GM18499 (cell line): Measurements from ENCODE around the gene CBFA2T2.
"Not testable (repeated sequence)": the region's sequence is repeated elsewhere in the genome, so short reads cannot be mapped to it uniquely, and the experiment has no call there.

Experiments
- ATAC-seq: cut with Tn5 transposase; IDR thresholded peaks from one replicate; pipeline ENCODE4 v1.9.1; 2021; ENCODE audit warnings: moderate number of reproducible peaks; ENCODE audit not compliant: insufficient read depth, unreplicated experiment

CBFA2T2 gene

DNA sequence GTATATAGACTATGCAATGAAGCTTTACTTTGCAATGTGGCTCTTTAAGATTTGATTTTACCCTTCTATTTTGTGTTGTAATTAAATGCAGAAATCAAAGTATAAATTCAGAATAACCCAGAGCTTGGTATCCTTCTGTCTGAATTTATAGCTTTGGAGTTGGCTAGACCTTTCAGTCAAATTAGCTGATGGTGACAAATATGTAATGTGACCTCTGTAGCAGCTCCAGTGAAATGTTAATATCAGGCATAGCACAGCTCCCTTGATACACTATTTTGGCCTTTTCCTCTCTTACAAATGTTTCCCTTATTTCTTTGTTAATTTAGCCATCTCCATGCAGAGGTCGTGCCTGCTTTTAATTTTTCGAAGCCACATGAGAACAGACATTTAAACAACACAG, 11.1 kb downstream of the CBFA2T2 start:
- no peak for ATAC-seq

- ATAC-seq, result no peak
These were observed 13.7 kb downstream of the CBFA2T2 start for GRCh38 chr20:33503564-33503963.

DNA sequence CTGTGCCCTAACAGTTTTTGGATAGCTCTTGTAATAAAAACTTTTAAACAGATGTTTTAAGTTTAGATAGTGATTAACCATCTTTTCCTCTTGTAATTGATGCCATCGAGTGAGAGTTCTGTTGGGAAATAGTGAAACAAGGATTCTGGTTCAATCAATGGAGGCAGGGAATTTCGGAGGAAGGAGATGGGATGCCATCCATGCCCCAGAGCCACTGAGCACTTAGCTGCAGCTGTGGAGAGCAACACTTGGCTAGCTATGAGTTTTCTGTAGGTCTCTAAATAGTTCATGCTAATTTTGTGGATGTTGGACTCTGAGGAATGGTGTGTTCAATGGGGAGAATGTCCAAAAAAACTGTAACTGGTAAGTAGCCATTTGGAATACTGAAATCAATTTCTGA, 16.7 kb downstream of the CBFA2T2 start:
- ATAC-seq, result no peak

- no peak for ATAC-seq
These were observed 17.6 kb downstream of the CBFA2T2 start for GRCh38 chr20:33507461-33507860.

- not testable (repeated sequence) for ATAC-seq
These were observed 18.1 kb downstream of the CBFA2T2 start for GRCh38 chr20:33508015-33508414.

DNA sequence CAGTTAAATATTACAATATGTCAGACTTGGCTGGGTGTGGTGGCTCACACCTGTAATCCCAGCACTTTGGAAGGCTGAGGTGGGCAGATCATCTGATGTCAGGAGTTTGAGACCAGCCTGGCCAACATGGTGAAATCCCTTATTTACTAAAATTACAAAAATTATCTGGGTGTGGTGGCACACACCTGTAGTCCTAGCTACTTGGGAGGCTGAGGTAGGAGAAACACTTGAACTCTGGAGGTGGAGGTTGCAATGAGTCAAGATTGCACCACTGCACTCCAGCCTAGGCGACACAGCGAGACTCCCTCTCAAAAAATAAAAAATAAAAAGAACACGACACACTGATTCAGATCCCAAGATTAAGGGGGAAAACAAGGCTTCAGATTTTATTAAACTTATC, 19.2 kb downstream of the CBFA2T2 start:
- ATAC-seq, result not testable (repeated sequence)

DNA sequence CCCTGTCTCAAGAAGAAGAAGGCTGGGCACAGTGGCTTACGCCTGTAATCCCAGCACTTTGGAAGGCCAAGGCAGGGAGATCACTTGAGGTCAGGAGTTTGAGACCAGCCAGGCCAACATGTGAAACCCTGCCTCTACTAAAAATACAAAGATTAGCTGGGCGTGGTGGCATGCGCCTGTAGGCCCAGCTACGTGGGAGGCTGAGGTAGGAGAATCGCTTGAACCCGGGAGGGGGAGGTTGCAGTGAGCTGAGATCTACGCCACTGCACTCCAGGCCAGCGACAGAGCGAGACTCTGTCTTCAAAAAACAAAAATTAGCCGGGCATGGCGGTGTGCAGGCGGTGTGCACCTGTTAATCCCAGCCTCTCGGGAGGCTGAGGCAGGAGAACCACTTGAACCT, 22.0 kb downstream of the CBFA2T2 start:
- not testable (repeated sequence) for ATAC-seq

- ATAC-seq, result no peak
These were observed 25.8 kb downstream of the CBFA2T2 start for GRCh38 chr20:33515569-33516216.

GRCh38 chr20:33516882-33517281, 27.0 kb downstream of the CBFA2T2 start:
- no peak for ATAC-seq

- no peak for ATAC-seq
These were observed 28.2 kb downstream of the CBFA2T2 start for GRCh38 chr20:33518071-33518470.

GRCh38 chr20:33521461-33521860, 31.6 kb downstream of the CBFA2T2 start:
- no peak for ATAC-seq

GRCh38 chr20:33522256-33522820, 32.4 kb downstream of the CBFA2T2 start:
- ATAC-seq, result no peak

GRCh38 chr20:33524261-33524660, 34.4 kb downstream of the CBFA2T2 start:
- no peak for ATAC-seq

- ATAC-seq, result no peak
These were observed 36.9 kb downstream of the CBFA2T2 start for GRCh38 chr20:33526769-33527168.

GRCh38 chr20:33531047-33531877, 41.4 kb downstream of the CBFA2T2 start:
- ATAC-seq, result no peak

GRCh38 chr20:33531885-33532284, 42.0 kb downstream of the CBFA2T2 start:
- ATAC-seq, result no peak

DNA sequence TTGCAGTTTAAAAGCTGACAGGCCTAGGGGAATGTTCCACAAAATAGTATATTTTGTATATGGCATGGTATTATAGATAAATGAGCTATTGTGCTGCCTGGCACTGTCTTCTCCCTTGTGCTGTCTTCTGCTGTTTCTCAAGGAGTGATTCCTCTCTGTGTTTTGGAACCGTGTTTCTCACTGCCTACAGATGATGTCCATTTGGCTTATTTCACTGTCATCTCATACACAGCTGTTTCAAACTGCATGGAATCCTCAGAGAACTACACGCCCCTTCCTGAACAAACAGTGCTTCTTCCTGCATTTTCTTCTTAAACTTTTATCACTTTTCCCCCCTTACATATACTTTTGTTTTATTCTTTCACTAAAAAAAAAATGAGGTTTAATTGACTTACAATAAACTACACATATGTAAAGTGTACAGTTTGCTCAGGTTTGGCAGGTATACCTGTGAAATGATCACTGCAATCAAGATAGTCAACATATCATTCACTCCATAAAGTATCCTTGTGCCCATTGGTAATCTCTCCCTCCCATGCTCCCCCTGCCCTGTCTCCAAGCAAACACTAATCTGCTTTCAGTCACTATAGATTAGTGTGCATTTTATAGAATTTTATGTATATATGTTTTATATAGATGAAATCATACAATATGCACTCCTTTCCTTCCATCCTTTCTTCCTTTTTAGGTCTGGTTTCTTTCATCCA, 43.0 kb downstream of the CBFA2T2 start:
- no peak for ATAC-seq

- ATAC-seq, result not testable (repeated sequence)
These were observed 45.8 kb downstream of the CBFA2T2 start for GRCh38 chr20:33535717-33536116.

DNA sequence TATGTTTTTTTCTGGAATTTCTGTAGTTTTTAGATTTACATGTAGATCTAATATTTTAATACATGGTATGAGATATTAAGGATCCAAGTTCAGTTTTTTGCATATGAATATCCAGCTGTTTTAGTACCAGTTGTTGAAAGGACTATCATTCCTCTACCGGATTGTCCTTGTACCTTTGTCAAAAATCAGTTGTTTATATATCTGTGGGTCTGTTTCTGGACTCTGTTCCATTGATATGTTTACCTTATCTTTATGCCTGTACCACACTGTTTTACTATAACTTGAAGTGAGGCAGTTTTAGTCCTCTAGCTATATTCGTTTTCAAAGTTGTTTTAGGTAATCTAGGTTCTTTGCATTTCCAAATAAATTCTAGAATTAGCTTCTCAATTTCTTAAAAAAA, 47.7 kb downstream of the CBFA2T2 start:
- no peak for ATAC-seq

- no peak for ATAC-seq
These were observed 49.2 kb downstream of the CBFA2T2 start for GRCh38 chr20:33539129-33539528.

DNA sequence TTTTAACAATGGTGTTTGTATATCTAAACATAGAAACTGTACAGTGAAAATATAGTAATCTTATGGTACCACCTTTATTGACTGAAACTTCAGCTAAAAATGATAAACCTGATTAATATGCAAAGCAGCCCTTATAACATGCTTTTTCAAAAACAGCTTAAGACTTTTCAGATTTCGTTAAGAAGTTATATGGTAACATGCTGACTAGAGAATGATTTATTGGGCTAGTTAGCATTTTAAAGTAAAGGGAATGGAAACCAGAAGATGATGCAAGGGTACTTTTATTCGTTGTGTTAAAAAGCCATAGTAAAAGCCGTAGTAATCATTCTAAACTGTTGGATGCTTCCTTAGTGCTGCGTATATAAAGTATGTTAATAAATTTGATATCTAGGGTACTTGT, 50.5 kb downstream of the CBFA2T2 start:
- no peak for ATAC-seq
